Lower lobe of right lung (tissue), 2 donors: ENCODE measurements around the gene STX17. TPM values are rescaled to one million over a fixed set of nuclear protein-coding genes. Genes with fewer than 3 reads are reported as not detected.

Source experiments
- ATAC-seq, 2 donors: fragments of 200-7000 bp; cut with Tn5 transposase; one replicate each; pipeline ENCODE4 v1.9.1; 2020 to 2022; ENCODE audit warnings: mild to moderate bottlenecking in 2 of 2, moderate library complexity in 2 of 2
- DNase-seq: peaks from one replicate; pipeline ENCODE4 v3.0.0-alpha.2; 2020
- H3K27ac ChIP-seq: fragments of 200-600 bp; one replicate; pipeline ENCODE4 v1.8.0; 2022
- H3K27me3 ChIP-seq: fragments of 200-600 bp; one replicate; pipeline ENCODE4 v1.8.0; 2022; ENCODE audit warnings: low read depth
- H3K36me3 ChIP-seq: fragments of 200-600 bp; one replicate; pipeline ENCODE4 v1.8.0; 2022; ENCODE audit warnings: mild to moderate bottlenecking
- H3K4me1 ChIP-seq: fragments of 200-600 bp; one replicate; pipeline ENCODE4 v1.8.0; 2022
- H3K4me3 ChIP-seq: fragments of 200-600 bp; one replicate; pipeline ENCODE4 v1.8.0; 2022; ENCODE audit warnings: mild to moderate bottlenecking
- H3K9me3 ChIP-seq: fragments of 200-600 bp; one replicate; pipeline ENCODE4 v1.8.0; 2022
- CTCF ChIP-seq: fragments of 200-600 bp; IDR thresholded peaks from one replicate; pipeline ENCODE4 v1.8.0; 2022; ENCODE audit warnings: antibody characterized with exemption, mild to moderate bottlenecking
- intact Hi-C: fragments of 100-400 bp; cut with DNase I; formaldehyde crosslinking; loops from one replicate; pipeline ENCODE4 v1.11.0; 2022
- total RNA-seq: library from RNA; stranded (reverse); fragmentation: NEBNext Ultra II Directional; extraction: Animal tissue kit (Norgen Biotek cat#: 25700); gene quantifications from one replicate; pipeline ENCODE4 v1.2.1, GENCODE V29; 2021
- donor health status: DM: no; HTN: yes; CAD: no; lungs with severe emphysema.

The STX17 gene
- total RNA-seq, 1 donor from 2014 or later, result 37.8 TPM

DNA sequence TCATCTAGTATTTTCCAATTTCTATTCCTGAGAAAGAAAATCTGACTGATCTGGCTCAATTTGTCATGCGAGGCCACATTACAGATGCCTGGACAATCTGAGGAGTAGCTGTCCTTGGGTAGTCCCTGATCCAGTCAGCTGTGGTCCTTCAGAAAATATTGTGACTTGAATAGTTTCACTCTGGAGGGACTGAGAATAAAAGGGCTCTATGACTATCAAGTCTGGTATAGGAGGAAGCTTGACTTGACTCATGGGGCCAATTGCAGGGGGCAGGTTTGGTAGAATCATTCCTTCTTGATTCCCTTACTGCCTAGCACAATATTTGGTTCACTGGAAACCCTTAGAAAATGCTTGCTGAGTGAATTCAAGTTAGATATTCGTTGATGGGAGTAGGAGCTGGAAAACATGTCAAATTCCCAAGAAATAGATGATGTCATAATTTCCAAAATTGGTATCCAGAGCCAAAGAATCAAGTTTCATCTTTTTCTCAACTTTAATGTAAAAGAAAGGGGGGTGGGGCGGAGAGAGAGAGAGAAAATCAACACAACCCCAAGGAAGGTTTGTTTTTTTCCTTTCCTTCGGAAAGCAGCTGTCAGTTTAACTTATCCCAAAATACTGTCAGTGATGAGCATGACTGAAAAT, 32.4 kb upstream of the STX17 start:
- intact Hi-C loops, result no loop called here
- Histone ChIP-seq H3K27me3 (no peaks in the 10 kb centered on the region), H3K4me1 (no peaks in the 10 kb centered on the region), H3K27ac (no peak overlapping the region), H3K9me3 (no peaks in the 10 kb centered on the region), H3K36me3 (no peaks in the 10 kb centered on the region), H3K4me3 (no peak overlapping the region)
- no peak for DNase-seq
- no peak for ATAC-seq
- no peak for TF ChIP-seq CTCF

GRCh38 chr9:99876190-99876589, 30.3 kb upstream of the STX17 start:
- DNase-seq (no peak), ATAC-seq (no peak)
- no peak overlapping the region for H3K4me3 ChIP-seq
- no peaks in the 10 kb centered on the region for H3K36me3 ChIP-seq
- no peaks in the 10 kb centered on the region for H3K9me3 ChIP-seq
- H3K27me3 ChIP-seq, result no peaks in the 10 kb centered on the region
- intact Hi-C loops, result no loop called here
- no peak overlapping the region for H3K27ac ChIP-seq
- TF ChIP-seq CTCF, result no peak
- no peaks in the 10 kb centered on the region for H3K4me1 ChIP-seq

GRCh38 chr9:99878651-99879050, 27.8 kb upstream of the STX17 start:
- Histone ChIP-seq H3K36me3 (no peaks in the 10 kb centered on the region), H3K27me3 (no peaks in the 10 kb centered on the region), H3K4me3 (no peak overlapping the region), H3K9me3 (no peaks in the 10 kb centered on the region), H3K27ac (no peak overlapping the region), H3K4me1 (no peaks in the 10 kb centered on the region)
- ATAC-seq (no peak), DNase-seq (no peak)
- TF ChIP-seq CTCF, result no peak
- intact Hi-C loops, result no loop called here

- Histone ChIP-seq H3K9me3 (no peaks in the 10 kb centered on the region), H3K4me3 (no peak overlapping the region), H3K36me3 (no peaks in the 10 kb centered on the region), H3K4me1 (no peaks in the 10 kb centered on the region), H3K27me3 (no peaks in the 10 kb centered on the region), H3K27ac (no peak overlapping the region)
- no peak for TF ChIP-seq CTCF
- ATAC-seq, result no peak
- DNase-seq, result no peak
- intact Hi-C loops, result no loop called here
Measured at GRCh38 chr9:99881769-99882168, 24.7 kb upstream of the STX17 start.

- intact Hi-C loops, result no loop called here
- Histone ChIP-seq H3K9me3 (no peaks in the 10 kb centered on the region), H3K4me3 (no peak overlapping the region), H3K36me3 (no peaks in the 10 kb centered on the region), H3K27me3 (no peaks in the 10 kb centered on the region), H3K27ac (no peak overlapping the region), H3K4me1 (no peaks in the 10 kb centered on the region)
- no peak for DNase-seq
- ATAC-seq, result no peak
- TF ChIP-seq CTCF, result no peak
Measured at GRCh38 chr9:99885747-99886146, 20.7 kb upstream of the STX17 start.

DNA sequence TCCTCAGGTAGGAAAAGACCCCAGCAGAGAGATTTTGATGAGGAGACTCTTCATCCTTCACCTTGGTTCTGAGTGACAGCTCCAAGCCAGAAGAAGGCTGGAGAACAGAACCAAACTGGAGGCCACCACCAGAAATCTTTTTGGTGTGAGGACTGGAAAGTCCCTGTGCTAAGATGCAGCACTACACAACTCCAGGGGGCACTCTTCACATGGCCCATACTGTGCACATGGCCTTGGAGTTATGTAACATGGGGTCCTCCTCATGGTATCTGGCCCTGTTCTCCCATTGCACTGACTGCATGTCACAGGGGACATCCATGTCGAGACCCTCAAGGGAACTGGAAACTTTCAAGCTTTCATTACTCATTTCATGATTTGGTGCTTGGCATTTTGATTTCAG, 17.3 kb upstream of the STX17 start:
- no peak overlapping the region for H3K4me3 ChIP-seq
- intact Hi-C loops, result no loop called here
- TF ChIP-seq CTCF, result no peak
- H3K9me3 ChIP-seq, result no peaks in the 10 kb centered on the region
- H3K27ac ChIP-seq, result no peak overlapping the region
- H3K27me3 ChIP-seq, result no peaks in the 10 kb centered on the region
- H3K4me1 ChIP-seq, result no peaks in the 10 kb centered on the region
- H3K36me3 ChIP-seq, result no peaks in the 10 kb centered on the region
- DNase-seq (no peak), ATAC-seq (no peak)
